OCI-LY3 (cell line): ENCODE results near the gene LRBA.

Experiments
- H2AFZ ChIP-seq: fragments of 200-600, 300-600 bp; shearing (Covaris generic); 2 replicates; pipeline ENCODE4 v1.6.0; 2014; ENCODE audit warnings: antibody characterized with exemption, low read depth, low read length
- H3K27ac ChIP-seq: fragments of 200-600, 300-600 bp; sonication (generic); 2 replicates; pipeline ENCODE4 v1.5.1; 2014; ENCODE audit warnings: mild to moderate bottlenecking, low read length, moderate library complexity, mixed read lengths
- H3K27me3 ChIP-seq: fragments of 200-600, 300-600 bp; sonication (generic); 2 replicates; pipeline ENCODE4 v1.6.1; 2014; ENCODE audit warnings: low read depth, low read length, mixed read lengths
- H3K36me3 ChIP-seq: fragments of 200-600, 300-600 bp; sonication (generic); replicated peaks from 2 replicates; pipeline ENCODE3; 2014; ENCODE audit warnings: low read depth, low read length, mixed read lengths
- H3K4me1 ChIP-seq: fragments of 300-600, 200-600 bp; sonication (generic); 2 replicates; pipeline ENCODE4 v1.6.1; 2014; ENCODE audit warnings: low read length, mixed read lengths
- H3K4me2 ChIP-seq: fragments of 200-600, 300-600 bp; sonication (generic); 2 replicates; pipeline ENCODE4 v1.6.1; 2014; ENCODE audit warnings: low read length, mixed read lengths
- H3K4me3 ChIP-seq: fragments of 300-600, 200-600 bp; sonication (generic); 2 replicates; pipeline ENCODE4 v1.5.1; 2014; ENCODE audit warnings: antibody characterized with exemption, mild to moderate bottlenecking, low read length, moderate library complexity
- H3K79me2 ChIP-seq: fragments of 300-600, 200-600 bp; shearing (Covaris generic); 2 replicates; pipeline ENCODE4 v1.6.1; 2014; ENCODE audit warnings: mild to moderate bottlenecking, low read length, mixed read lengths
- H3K9ac ChIP-seq: fragments of 300-600, 200-600 bp; shearing (Covaris generic); 2 replicates; pipeline ENCODE4 v1.6.0; 2014; ENCODE audit warnings: mild to moderate bottlenecking, low read length, moderate library complexity
- H3K9me3 ChIP-seq: fragments of 200-600, 300-600 bp; shearing (Covaris generic); 2 replicates; pipeline ENCODE4 v1.6.1; 2014; ENCODE audit warnings: low read length, mixed read lengths; ENCODE audit not compliant: insufficient read depth
- H4K20me1 ChIP-seq: fragments of 200-600, 300-600 bp; sonication (generic); 2 replicates; pipeline ENCODE4 v1.6.1; 2016; ENCODE audit warnings: low read length, mixed read lengths; ENCODE audit not compliant: insufficient read depth
- CTCF ChIP-seq: fragments of 200-600, 300-600 bp; sonication (generic); IDR thresholded peaks from 2 replicates; pipeline ENCODE4 v1.5.1; 2014; ENCODE audit warnings: antibody characterized with exemption, low read length, low read depth
- EZH2phosphoT487 ChIP-seq: fragments of 200-600 bp; shearing (Covaris generic); IDR thresholded peaks from 2 replicates; pipeline ENCODE4 v1.6.1; 2018; ENCODE audit warnings: antibody characterized with exemption, mixed run types, low read depth

The LRBA gene

GRCh38 chr4:150381036-150381435 lies 634.0 kb downstream of the LRBA start:
- TF ChIP-seq EZH2phosphoT487, result no peak
- no peak for TF ChIP-seq CTCF
- no peaks in the 10 kb centered on the region for H4K20me1 ChIP-seq

GRCh38 chr4:150379454-150379853 lies 635.6 kb downstream of the LRBA start:
- Histone ChIP-seq H3K9ac (no peak overlapping the region), H3K79me2 (no peaks in the 10 kb centered on the region), H2AFZ (no peak overlapping the region), H3K4me2 (no peak overlapping the region), H3K27ac (no peak overlapping the region), H4K20me1 (no peaks in the 10 kb centered on the region), H3K9me3 (no peaks in the 10 kb centered on the region), H3K36me3 (no peaks in the 10 kb centered on the region), H3K4me1 (no peaks in the 10 kb centered on the region), H3K27me3 (no peaks in the 10 kb centered on the region), H3K4me3 (no peak overlapping the region)
- TF ChIP-seq EZH2phosphoT487, result no peak
- TF ChIP-seq CTCF, result no peak

More at GRCh38 chr4:150381036-150381435, 634.0 kb downstream of the LRBA start:
- H2AFZ ChIP-seq, result no peak overlapping the region
- H3K36me3 ChIP-seq, result no peaks in the 10 kb centered on the region
- no peaks in the 10 kb centered on the region for H3K4me1 ChIP-seq
- no peak overlapping the region for H3K9ac ChIP-seq
- H3K4me3 ChIP-seq, result no peak overlapping the region
- no peak overlapping the region for H3K27ac ChIP-seq
- H3K9me3 ChIP-seq, result no peaks in the 10 kb centered on the region
- H3K79me2 ChIP-seq, result no peaks in the 10 kb centered on the region
- no peaks in the 10 kb centered on the region for H3K27me3 ChIP-seq
- H3K4me2 ChIP-seq, result no peak overlapping the region

- TF ChIP-seq EZH2phosphoT487 (no peak), CTCF (no peak)
- Histone ChIP-seq H3K27ac (no peak overlapping the region), H3K4me2 (no peak overlapping the region), H3K4me1 (no peaks in the 10 kb centered on the region), H2AFZ (no peak overlapping the region), H3K36me3 (no peaks in the 10 kb centered on the region), H4K20me1 (no peaks in the 10 kb centered on the region), H3K27me3 (no peaks in the 10 kb centered on the region), H3K9ac (no peak overlapping the region), H3K9me3 (no peaks in the 10 kb centered on the region), H3K4me3 (no peak overlapping the region), H3K79me2 (no peaks in the 10 kb centered on the region)
Measured at GRCh38 chr4:150375025-150375424, 640.1 kb downstream of the LRBA start.

DNA sequence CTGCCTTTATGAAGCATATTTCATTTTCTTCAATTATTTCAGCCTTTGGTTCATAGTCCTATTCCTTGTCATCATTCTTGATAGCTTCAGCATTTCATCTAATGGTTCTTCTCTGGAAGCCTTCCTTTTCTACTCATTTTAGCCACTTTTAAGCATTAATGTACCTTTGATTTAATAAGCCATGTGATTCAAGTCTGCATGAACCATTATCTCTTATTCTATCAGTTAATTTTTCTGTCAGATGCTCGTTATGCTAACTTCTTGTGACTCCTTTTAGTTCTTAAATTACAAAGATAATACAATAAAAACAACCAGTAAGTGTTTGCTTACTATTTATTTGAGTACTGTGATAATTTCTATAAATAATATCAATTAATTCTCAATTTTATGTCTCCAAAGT lies 643.2 kb downstream of the LRBA start:
- no peaks in the 10 kb centered on the region for H3K36me3 ChIP-seq
- H3K4me2 ChIP-seq, result no peak overlapping the region
- no peak overlapping the region for H3K4me3 ChIP-seq
- H3K9ac ChIP-seq, result no peak overlapping the region
- no peaks in the 10 kb centered on the region for H3K79me2 ChIP-seq
- H3K4me1 ChIP-seq, result peaks cover 8% of the 10 kb centered on the region
- H3K27ac ChIP-seq, result no peak overlapping the region
- H3K9me3 ChIP-seq, result no peaks in the 10 kb centered on the region
- no peak overlapping the region for H2AFZ ChIP-seq
- H3K27me3 ChIP-seq, result no peaks in the 10 kb centered on the region
- TF ChIP-seq CTCF (no peak), EZH2phosphoT487 (no peak)
- H4K20me1 ChIP-seq, result no peaks in the 10 kb centered on the region
